OCI-LY3 (cell line): Measurements from ENCODE around the gene MEX3C.

ENCODE experiments used
- H2AFZ ChIP-seq: fragments of 200-600, 300-600 bp; shearing (Covaris generic); 2 replicates; pipeline ENCODE4 v1.6.0; 2014; ENCODE audit warnings: antibody characterized with exemption, low read depth, low read length
- H3K27ac ChIP-seq: fragments of 200-600, 300-600 bp; sonication (generic); 2 replicates; pipeline ENCODE4 v1.5.1; 2014; ENCODE audit warnings: mild to moderate bottlenecking, low read length, moderate library complexity, mixed read lengths
- H3K27me3 ChIP-seq: fragments of 200-600, 300-600 bp; sonication (generic); 2 replicates; pipeline ENCODE4 v1.6.1; 2014; ENCODE audit warnings: low read depth, low read length, mixed read lengths
- H3K36me3 ChIP-seq: fragments of 200-600, 300-600 bp; sonication (generic); replicated peaks from 2 replicates; pipeline ENCODE3; 2014; ENCODE audit warnings: low read depth, low read length, mixed read lengths
- H3K4me1 ChIP-seq: fragments of 300-600, 200-600 bp; sonication (generic); 2 replicates; pipeline ENCODE4 v1.6.1; 2014; ENCODE audit warnings: low read length, mixed read lengths
- H3K4me2 ChIP-seq: fragments of 200-600, 300-600 bp; sonication (generic); 2 replicates; pipeline ENCODE4 v1.6.1; 2014; ENCODE audit warnings: low read length, mixed read lengths
- H3K4me3 ChIP-seq: fragments of 300-600, 200-600 bp; sonication (generic); 2 replicates; pipeline ENCODE4 v1.5.1; 2014; ENCODE audit warnings: antibody characterized with exemption, mild to moderate bottlenecking, low read length, moderate library complexity
- H3K79me2 ChIP-seq: fragments of 300-600, 200-600 bp; shearing (Covaris generic); 2 replicates; pipeline ENCODE4 v1.6.1; 2014; ENCODE audit warnings: mild to moderate bottlenecking, low read length, mixed read lengths
- H3K9ac ChIP-seq: fragments of 300-600, 200-600 bp; shearing (Covaris generic); 2 replicates; pipeline ENCODE4 v1.6.0; 2014; ENCODE audit warnings: mild to moderate bottlenecking, low read length, moderate library complexity
- H3K9me3 ChIP-seq: fragments of 200-600, 300-600 bp; shearing (Covaris generic); 2 replicates; pipeline ENCODE4 v1.6.1; 2014; ENCODE audit warnings: low read length, mixed read lengths; ENCODE audit not compliant: insufficient read depth
- H4K20me1 ChIP-seq: fragments of 200-600, 300-600 bp; sonication (generic); 2 replicates; pipeline ENCODE4 v1.6.1; 2016; ENCODE audit warnings: low read length, mixed read lengths; ENCODE audit not compliant: insufficient read depth
- EZH2phosphoT487 ChIP-seq: fragments of 200-600 bp; shearing (Covaris generic); IDR thresholded peaks from 2 replicates; pipeline ENCODE4 v1.6.1; 2018; ENCODE audit warnings: antibody characterized with exemption, mixed run types, low read depth
- TF ChIP-seq, protein P1 (sequence below): fragments of 200-600, 300-600 bp; sonication (generic); IDR thresholded peaks from 2 replicates; pipeline ENCODE4 v1.5.1; 2014; ENCODE audit warnings: antibody characterized with exemption, low read length, low read depth

MEX3C gene

GRCh38 chr18:51137891-51138290, 59.6 kb downstream of the MEX3C start:
- no peaks in the 10 kb centered on the region for H3K9me3 ChIP-seq
- H4K20me1 ChIP-seq = no peaks in the 10 kb centered on the region

GRCh38 chr18:51137026-51137729, 60.3 kb downstream of the MEX3C start:
- Histone ChIP-seq H3K4me2 (no peak overlapping the region), H3K9ac (no peak overlapping the region)

More at GRCh38 chr18:51137891-51138290, 59.6 kb downstream of the MEX3C start:
- Histone ChIP-seq H2AFZ (peak overlapping the region; percentile 85; the same call in 1 of the 2 replicates), H3K9ac (no peak overlapping the region; the same call in 1 of the 2 replicates), H3K4me1 (peaks cover 34% of the 10 kb centered on the region), H3K4me2 (peak overlapping the region; percentile 71), H3K79me2 (no peaks in the 10 kb centered on the region), H3K36me3 (no peaks in the 10 kb centered on the region), H3K4me3 (peak overlapping the region; percentile 53), H3K27me3 (no peaks in the 10 kb centered on the region), H3K27ac (peak overlapping the region; percentile 25)
- TF ChIP-seq EZH2phosphoT487 = no peak
- TF ChIP-seq, protein P1, sequence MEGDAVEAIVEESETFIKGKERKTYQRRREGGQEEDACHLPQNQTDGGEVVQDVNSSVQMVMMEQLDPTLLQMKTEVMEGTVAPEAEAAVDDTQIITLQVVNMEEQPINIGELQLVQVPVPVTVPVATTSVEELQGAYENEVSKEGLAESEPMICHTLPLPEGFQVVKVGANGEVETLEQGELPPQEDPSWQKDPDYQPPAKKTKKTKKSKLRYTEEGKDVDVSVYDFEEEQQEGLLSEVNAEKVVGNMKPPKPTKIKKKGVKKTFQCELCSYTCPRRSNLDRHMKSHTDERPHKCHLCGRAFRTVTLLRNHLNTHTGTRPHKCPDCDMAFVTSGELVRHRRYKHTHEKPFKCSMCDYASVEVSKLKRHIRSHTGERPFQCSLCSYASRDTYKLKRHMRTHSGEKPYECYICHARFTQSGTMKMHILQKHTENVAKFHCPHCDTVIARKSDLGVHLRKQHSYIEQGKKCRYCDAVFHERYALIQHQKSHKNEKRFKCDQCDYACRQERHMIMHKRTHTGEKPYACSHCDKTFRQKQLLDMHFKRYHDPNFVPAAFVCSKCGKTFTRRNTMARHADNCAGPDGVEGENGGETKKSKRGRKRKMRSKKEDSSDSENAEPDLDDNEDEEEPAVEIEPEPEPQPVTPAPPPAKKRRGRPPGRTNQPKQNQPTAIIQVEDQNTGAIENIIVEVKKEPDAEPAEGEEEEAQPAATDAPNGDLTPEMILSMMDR = no peak

DNA sequence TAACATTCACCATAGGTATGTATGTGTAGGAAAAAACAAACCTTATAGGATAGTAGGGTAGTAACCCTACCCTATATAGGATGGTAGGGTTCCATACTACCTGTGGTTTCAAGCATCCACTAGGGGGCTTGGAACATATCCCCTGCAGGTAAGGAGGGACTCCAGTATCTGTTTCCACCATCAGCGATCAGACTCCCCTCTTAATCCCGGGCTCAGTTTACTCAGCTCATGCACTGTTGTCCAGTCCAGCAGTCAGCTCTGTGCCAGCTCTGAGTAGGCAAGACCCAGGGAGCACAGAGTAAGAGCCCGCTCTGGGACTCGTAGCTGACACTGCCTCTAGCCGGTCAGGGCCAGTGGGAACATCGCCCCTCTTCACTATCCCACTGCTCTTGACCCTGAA, 61.7 kb downstream of the MEX3C start:
- Histone ChIP-seq H2AFZ (no peak overlapping the region), H3K9me3 (no peaks in the 10 kb centered on the region)

More at GRCh38 chr18:51137026-51137729, 60.3 kb downstream of the MEX3C start:
- H3K27ac ChIP-seq = no peak overlapping the region
- TF ChIP-seq, protein P1 = no peak
- no peak for TF ChIP-seq EZH2phosphoT487
- no peaks in the 10 kb centered on the region for H4K20me1 ChIP-seq
- no peaks in the 10 kb centered on the region for H3K9me3 ChIP-seq
- H3K4me1 ChIP-seq = peaks cover 27% of the 10 kb centered on the region
- H3K79me2 ChIP-seq = no peaks in the 10 kb centered on the region
- H3K36me3 ChIP-seq = no peaks in the 10 kb centered on the region
- no peak overlapping the region for H3K4me3 ChIP-seq
- H3K27me3 ChIP-seq = no peaks in the 10 kb centered on the region
- H2AFZ ChIP-seq = no peak overlapping the region

DNA sequence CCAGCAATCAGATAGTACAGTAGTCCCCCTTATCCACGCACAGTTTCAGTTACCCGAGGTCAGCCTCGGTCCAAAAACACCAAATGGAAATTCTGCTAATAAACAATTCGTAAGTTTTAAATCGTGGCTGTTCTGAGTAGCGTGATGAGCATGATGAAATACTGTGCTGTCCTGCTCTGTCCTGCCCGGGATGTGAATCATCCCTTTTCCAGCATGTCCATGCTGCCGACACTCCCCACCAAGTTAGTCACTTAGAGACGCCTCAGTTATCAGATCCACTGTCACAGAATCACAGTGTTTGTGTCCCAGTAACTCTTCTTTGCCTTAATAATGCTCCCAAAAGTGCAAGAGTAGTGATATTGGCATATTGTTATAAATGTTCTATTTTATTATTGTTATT, 62.1 kb downstream of the MEX3C start:
- Histone ChIP-seq H3K4me3 (no peak overlapping the region), H3K9ac (no peak overlapping the region)

More for the DNA sequence above, 61.7 kb downstream of the MEX3C start:
- H3K9ac ChIP-seq = no peak overlapping the region
- no peaks in the 10 kb centered on the region for H4K20me1 ChIP-seq
- no peaks in the 10 kb centered on the region for H3K79me2 ChIP-seq
- no peak overlapping the region for H3K4me3 ChIP-seq
- H3K27me3 ChIP-seq = no peaks in the 10 kb centered on the region
- peaks cover 27% of the 10 kb centered on the region for H3K4me1 ChIP-seq
- TF ChIP-seq EZH2phosphoT487 = no peak
- TF ChIP-seq, protein P1 = peak; percentile 81
- H3K36me3 ChIP-seq = no peaks in the 10 kb centered on the region
- no peak overlapping the region for H3K27ac ChIP-seq
- H3K4me2 ChIP-seq = no peak overlapping the region

More for the DNA sequence above, 62.1 kb downstream of the MEX3C start:
- Histone ChIP-seq H3K36me3 (no peaks in the 10 kb centered on the region), H3K27me3 (no peaks in the 10 kb centered on the region), H3K4me2 (no peak overlapping the region), H3K79me2 (no peaks in the 10 kb centered on the region), H3K9me3 (no peaks in the 10 kb centered on the region), H4K20me1 (no peaks in the 10 kb centered on the region), H3K27ac (no peak overlapping the region), H2AFZ (no peak overlapping the region), H3K4me1 (peaks cover 27% of the 10 kb centered on the region)
- no peak for TF ChIP-seq EZH2phosphoT487
- TF ChIP-seq, protein P1 = no peak
